Peyer's patch (tissue), 4 donors: ENCODE measurements around the gene NGDN.

Experiments
- POLR2A ChIP-seq, 2 donors: fragments of 450-650 bp; IDR thresholded peaks; one replicate each; pipeline ENCODE4 v1.5.1; 2017; ENCODE audit warnings: antibody characterized with exemption in 2 of 2, mild to moderate bottlenecking in 2 of 2, moderate library complexity in 2 of 2
- TF ChIP-seq, protein P1 (sequence below), 6 experiments: fragments of 450-650 bp in 4 of 6; fragments of 200-600 bp in 2 of 6; sonication (generic) in 1 of 6; IDR thresholded peaks; one replicate each; pipeline ENCODE4 v1.5.1; 2017 to 2019; ENCODE audit warnings: antibody characterized with exemption in 6 of 6, mild to moderate bottlenecking in 3 of 6, moderate library complexity in 1 of 6

DNA sequence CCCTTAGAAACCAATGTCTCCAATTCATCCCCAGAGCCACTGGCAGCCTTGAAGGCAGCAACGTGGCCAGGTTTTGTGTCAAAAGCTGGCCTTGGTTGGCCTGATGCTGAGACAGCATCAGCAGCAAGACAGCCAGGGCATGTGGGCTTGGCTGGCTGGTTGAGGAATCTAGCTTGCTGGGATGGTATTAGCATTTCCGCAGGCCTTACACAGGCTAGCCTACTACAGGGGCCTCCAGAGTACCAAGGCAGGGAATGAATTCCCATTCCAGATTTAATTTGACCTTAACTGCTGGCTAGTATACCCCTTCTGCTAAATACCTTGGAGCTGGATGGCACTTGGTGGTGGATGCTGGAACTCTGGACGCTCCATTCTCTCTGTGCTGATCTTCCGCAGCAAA lies 15.8 kb downstream of the NGDN start:
- TF ChIP-seq, protein P1, sequence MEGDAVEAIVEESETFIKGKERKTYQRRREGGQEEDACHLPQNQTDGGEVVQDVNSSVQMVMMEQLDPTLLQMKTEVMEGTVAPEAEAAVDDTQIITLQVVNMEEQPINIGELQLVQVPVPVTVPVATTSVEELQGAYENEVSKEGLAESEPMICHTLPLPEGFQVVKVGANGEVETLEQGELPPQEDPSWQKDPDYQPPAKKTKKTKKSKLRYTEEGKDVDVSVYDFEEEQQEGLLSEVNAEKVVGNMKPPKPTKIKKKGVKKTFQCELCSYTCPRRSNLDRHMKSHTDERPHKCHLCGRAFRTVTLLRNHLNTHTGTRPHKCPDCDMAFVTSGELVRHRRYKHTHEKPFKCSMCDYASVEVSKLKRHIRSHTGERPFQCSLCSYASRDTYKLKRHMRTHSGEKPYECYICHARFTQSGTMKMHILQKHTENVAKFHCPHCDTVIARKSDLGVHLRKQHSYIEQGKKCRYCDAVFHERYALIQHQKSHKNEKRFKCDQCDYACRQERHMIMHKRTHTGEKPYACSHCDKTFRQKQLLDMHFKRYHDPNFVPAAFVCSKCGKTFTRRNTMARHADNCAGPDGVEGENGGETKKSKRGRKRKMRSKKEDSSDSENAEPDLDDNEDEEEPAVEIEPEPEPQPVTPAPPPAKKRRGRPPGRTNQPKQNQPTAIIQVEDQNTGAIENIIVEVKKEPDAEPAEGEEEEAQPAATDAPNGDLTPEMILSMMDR (IDR thresholded peaks at IDR 0.05): no peak
- no peak for TF ChIP-seq POLR2A (IDR thresholded peaks at IDR 0.05)
